Ramos (cell line): Measurements from ENCODE around the gene DSTYK.
"Not testable (repeated sequence)": the region's sequence is repeated elsewhere in the genome, so short reads cannot be mapped to it uniquely, and the experiment has no call there.

Experiments used
- in situ Hi-C: fragments of 300-500 bp; cut with MboI; formaldehyde crosslinking; loops from one replicate; pipeline ENCODE4 v1.14.3; 2022; ENCODE audit warnings: low sequenced_read_pairs; ENCODE audit not compliant: unreplicated experiment

Gene DSTYK

GRCh38 chr1:205241366-205242030 lies 30.0 kb upstream of the DSTYK start:
- in situ Hi-C loops = no loop called here

GRCh38 chr1:205240569-205240968 lies 29.1 kb upstream of the DSTYK start:
- in situ Hi-C loops = no loop called here

DNA sequence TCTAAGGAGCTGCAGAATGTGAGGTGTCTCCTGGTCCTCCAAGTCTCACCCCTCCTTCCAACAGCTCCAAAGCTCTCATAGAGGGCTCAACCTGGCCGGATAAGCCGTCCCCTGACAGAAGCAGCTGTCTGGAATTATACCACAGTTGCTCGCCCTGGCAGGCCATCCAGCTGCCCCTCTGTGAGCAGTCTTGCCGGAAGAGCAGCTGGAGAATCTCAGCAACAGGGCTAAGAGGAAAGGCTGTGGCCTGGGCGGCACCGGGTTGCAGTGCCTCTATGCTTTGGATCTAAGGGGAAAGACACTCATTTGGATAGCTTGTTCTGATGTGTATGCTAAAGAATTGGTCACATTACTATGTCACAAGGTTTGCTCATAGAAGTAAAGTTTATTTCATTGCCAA lies 28.6 kb upstream of the DSTYK start:
- in situ Hi-C loops = no loop called here

GRCh38 chr1:205239078-205239477 lies 27.6 kb upstream of the DSTYK start:
- in situ Hi-C loops = no loop called here

GRCh38 chr1:205237526-205238484 lies 26.3 kb upstream of the DSTYK start:
- in situ Hi-C loops = no loop called here

- in situ Hi-C loops = no loop called here
These were observed 25.5 kb upstream of the DSTYK start for GRCh38 chr1:205236951-205237475.

DNA sequence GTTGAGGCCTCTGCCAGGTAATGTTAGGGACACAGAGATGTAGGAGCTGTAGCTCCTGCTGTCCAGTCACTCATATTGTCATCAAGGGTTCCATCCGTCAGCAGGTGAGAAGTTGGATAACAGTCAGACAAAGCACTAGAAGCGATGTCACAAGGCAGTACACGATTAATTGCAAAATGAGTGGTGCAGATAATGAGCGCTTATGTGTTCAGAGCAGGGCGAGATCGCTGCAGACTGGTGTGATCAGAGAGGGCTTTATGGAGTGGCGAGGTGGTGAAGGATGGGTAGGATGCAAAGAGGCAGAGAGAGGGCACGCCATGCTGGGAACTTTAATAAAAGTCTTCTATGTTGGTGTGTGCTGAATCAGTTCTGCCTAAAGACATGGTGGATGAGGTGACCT lies 25.0 kb upstream of the DSTYK start:
- in situ Hi-C loops = no loop called here

GRCh38 chr1:205235951-205236350 lies 24.4 kb upstream of the DSTYK start:
- in situ Hi-C loops = no loop called here

- in situ Hi-C loops = not testable (repeated sequence)
These were observed 22.5 kb upstream of the DSTYK start for GRCh38 chr1:205233986-205234385.

GRCh38 chr1:205232945-205233397 lies 21.5 kb upstream of the DSTYK start:
- in situ Hi-C loops = no loop called here

GRCh38 chr1:205232127-205232820 lies 20.8 kb upstream of the DSTYK start:
- in situ Hi-C loops = no loop called here

DNA sequence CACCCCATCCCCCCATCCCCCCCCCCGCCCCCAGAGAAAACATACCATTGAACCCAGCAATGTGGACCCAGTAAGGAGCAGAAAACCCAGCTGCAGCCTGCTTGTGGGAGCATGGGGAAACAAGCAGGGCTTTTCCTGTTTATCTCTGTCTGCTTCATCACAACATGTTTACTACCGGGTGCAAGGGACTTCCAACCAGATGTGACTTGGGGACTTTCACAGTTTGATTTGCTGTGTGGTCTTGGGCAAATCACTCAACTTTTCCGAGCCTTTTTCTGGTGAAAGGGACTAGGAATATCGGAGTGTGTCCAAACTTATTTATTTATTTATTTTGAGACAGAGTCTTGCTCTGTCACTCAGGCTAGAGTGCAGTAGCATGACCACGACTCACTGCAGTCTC lies 19.5 kb upstream of the DSTYK start:
- in situ Hi-C loops = no loop called here

- in situ Hi-C loops = no loop called here
These were observed 18.6 kb upstream of the DSTYK start for GRCh38 chr1:205229916-205230700.

- in situ Hi-C loops = no loop called here
These were observed 17.9 kb upstream of the DSTYK start for GRCh38 chr1:205229399-205229871.

- in situ Hi-C loops = no loop called here
These were observed 16.6 kb upstream of the DSTYK start for GRCh38 chr1:205228093-205228521.

DNA sequence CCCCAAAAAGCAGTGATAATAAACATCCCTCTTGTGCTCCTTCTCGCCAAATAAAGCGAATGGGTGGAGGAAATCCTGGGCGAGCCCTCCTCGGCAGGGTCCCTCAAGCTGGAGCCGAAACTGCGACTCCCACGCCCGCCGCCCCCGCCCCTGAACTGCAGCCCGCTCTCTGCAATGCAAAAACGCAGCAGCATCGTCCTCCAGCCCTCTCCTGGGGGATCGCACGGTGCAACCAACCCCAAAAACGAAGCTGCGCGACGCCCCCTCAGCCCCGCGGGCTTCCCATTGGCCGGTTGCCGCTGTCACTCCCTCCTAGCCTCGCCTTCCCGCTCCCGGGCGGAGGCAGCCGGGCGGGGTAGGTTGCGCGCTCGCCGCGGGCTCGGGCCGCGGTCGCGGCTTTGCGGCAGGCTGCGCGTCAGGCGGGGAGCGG lies 16.1 kb upstream of the DSTYK start, which contains the start of gene TMCC2:
Gene TMCC2, plus strand, starts transcription at position 363 of the 430 bp plus-strand sequence. CDS start 619 bp downstream, outside the sequence.
- in situ Hi-C loops = no loop called here

DNA sequence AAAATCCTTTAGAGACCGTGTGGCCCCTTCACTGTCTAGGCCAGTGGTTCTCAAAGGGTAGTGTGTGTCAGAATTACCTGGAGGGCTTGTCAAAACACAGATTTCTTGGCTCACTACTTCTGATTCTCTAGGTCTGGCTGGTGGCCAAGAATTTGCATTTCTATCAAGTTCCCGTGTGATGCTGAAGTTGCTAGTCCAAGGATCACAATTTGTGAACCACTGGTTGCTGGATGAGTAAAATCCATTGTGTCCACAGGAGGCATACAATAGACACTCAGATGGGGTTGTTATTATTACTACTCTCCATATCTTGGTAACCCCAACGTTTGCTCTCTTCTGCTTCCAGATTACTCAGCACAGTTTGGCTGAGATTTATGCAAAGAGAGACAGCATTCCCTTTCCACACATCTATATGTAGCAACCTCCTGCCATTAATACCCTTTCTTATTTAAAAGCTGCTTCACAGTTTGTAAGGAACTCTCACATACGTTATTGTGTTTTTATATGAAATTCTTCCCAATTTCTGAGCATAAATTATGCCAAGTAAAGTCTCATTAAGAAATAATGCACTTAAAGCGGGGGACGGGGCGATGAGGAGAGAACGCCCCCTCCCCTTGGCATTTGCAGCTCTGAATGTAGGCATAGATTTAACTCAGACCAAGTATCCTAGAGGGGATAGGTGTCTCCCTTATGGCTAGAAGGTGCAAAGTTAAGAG lies 15.5 kb upstream of the DSTYK start:
- in situ Hi-C loops = no loop called here

DNA sequence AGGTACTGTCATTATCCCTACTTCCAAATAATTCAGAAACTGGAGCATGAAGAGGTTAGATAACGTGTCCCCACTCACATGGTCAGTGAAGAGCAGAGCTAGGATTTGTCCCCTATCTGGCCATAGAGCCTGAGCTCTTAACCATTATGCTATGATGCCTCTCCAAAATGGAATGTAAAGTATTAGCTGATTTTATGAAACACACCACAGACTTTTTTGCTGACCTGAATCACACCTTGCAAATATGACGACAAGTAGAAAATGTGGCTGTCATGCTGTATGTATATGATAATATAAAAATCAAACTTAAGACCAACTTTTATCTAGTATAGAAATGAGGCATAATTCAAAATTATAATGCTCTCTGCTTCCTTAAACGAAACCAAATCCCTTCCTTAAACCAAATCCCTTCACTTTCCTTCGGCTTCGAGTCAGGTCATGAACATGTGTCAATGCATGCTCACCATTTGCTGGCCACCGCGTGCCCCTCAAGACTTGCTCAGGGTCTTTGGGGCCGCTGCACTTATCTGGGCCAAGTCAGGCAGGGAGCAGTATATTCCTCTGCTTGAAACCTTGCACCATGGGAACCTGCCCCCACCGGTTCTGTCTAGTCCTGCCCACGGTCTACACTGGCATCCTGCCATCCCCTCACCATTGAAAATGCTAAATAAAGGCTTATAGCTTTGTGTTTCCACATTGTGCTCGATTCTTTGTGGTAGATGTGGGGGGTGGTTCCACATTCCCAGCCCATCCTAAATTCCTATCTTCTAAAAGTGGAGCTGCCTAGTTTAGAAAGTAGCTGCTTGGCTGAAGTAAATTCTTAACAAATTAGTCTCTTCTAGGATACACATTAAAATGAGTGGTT lies 14.6 kb upstream of the DSTYK start:
- in situ Hi-C loops = no loop called here
